HG03045 (cell line): Measurements from ENCODE around the gene HES4.
"Not testable (repeated sequence)": the region's sequence is repeated elsewhere in the genome, so short reads cannot be mapped to it uniquely, and the experiment has no call there.

ENCODE experiments used
- ATAC-seq: cut with Tn5 transposase; IDR thresholded peaks from one replicate; pipeline ENCODE4 v1.9.1; 2021; ENCODE audit warnings: mild to moderate bottlenecking, moderate library complexity; ENCODE audit not compliant: unreplicated experiment

HES4 gene

DNA sequence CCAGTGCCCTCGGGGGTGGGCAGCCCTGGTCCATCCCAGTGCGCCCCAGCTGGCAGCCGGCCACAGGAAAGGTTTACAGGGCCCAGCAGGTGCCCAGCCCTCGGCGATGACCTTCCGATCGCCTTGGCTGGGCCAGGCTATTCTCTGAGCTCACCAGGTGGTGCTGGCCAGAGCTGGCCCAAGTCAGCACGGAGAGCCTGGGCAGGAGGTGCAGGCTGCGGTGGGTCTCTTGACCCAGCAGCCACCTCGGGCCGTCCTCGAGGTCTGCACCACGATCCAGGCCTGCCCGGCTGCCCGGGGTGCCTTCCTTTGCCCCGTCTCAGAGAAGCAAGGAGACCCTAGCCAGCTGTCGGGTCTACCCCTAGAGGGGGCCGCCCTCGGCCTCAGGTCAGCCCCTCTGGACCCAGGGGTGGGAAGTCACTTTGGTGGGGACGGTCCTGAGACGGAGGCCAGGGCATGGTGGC is 18.4 kb downstream of the HES4 start:
- ATAC-seq = no peak

DNA sequence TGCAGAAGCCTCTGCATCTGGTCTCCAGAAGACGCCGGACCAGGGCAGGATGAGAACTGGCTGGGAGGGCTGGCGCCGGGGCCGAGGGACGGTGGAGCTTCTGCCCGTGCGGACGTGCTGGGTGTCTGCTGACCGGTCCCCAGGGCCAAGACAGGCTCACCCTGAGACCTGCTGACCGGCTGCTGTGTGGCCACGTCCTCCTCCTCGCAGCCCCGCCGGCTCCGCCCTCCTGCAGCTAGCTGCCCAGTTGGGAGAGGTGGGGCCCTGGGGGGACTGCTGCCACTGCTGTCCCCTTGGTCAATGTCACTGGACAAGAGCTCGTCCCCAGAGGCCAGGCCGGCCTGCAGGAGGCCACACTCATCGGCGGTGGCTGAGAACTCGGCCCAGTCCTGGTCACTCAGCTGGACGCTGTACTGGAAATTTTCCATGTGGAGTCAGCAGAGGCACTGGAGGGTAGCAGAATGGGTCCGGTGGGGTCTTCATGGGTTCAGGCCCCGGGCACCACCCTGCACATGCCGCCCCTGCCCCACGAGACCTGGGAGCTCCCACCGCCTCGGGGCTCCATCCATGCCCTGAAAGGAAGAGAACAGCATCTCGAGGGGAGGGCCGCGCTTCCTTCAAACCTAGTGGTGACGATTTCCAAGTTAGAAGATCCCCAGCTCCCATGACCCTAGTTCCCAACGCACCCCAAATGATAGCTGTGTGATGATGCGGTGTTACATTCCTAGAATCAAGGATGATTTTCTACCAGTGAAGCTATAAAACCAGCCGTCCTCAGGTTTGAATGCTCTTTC is 19.1 kb downstream of the HES4 start:
- ATAC-seq = no peak

DNA sequence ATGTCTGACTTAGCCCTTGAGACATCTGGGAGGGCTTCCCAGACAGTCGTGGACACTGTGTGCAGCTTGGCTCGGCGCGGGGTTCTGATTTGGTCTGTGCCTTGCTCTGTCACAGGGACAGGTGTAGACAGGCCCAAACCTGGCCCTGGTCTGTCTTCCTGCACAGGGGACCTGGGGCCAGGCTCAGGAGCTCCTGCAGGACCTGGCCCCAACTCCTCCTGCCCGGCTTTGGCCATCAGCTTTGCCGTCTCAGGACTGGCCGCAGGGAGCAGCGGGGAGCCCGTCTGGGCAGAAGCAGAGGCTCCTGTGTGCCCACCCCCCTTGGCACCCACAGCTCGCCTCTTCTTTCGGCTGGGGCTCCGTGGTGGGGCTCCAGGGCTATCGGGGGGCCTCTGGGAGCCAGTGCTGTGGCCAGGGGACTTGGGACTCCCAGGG is 19.7 kb downstream of the HES4 start:
- no peak for ATAC-seq

DNA sequence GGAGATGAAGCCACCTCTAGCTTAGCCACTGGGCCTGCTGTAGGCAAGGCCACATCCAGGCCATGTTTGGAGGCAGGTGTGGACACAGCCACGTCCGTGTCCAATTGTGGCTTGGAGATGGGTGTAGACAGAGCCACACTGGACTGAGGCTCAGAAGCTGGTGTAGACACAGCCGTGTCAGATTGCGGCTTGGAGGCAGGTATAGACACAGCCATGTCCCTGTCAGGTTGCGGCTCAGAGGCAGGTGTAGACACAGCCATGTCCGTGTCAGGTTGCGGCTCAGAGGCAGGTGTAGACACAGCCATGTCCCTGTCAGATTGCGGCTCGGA is 20.2 kb downstream of the HES4 start:
- ATAC-seq = no peak

DNA sequence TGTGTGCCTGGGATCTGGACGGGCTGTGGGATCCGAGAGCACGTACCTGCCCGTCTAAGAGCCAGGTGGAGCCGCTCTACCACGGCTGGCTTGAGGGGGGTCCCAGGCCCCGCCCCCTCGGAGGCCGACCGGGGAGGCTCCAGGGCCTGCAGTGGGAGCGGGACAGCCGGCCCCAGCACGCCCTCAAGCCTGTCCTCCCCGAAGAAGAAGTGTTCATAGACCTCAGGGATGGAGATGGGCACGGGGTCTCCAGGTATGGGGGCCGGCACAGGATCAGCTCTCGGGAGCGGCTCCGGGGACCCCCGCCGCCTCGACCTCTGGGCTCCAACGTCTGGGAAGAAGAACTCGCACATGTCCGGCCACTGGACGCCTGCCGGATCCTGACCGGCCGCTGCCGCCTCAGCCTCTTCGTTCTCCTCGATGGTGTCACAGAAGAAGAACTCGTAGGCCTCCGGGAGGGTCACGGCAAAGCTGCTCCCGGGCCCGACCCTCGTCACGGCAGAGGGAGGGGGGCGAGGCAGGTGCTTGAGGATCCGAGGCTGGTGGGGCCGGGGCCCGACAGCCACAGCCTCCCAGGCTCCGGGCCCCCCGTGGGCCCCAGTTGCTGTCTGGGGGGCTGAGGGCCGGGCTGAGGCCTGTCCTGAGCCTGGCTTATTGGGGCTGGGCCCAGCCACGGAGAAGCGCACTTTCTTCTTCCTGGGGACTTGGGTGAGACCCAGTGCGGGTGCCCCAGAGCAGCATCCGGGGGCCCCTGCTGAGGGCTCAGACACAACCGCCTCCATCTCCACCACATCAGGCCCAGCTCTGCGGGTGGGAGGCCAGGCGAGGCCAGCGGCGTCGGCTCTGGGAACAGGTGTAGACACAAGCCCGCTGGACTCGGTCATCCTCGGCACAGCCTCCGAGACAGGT is 20.8 kb downstream of the HES4 start:
- no peak for ATAC-seq

DNA sequence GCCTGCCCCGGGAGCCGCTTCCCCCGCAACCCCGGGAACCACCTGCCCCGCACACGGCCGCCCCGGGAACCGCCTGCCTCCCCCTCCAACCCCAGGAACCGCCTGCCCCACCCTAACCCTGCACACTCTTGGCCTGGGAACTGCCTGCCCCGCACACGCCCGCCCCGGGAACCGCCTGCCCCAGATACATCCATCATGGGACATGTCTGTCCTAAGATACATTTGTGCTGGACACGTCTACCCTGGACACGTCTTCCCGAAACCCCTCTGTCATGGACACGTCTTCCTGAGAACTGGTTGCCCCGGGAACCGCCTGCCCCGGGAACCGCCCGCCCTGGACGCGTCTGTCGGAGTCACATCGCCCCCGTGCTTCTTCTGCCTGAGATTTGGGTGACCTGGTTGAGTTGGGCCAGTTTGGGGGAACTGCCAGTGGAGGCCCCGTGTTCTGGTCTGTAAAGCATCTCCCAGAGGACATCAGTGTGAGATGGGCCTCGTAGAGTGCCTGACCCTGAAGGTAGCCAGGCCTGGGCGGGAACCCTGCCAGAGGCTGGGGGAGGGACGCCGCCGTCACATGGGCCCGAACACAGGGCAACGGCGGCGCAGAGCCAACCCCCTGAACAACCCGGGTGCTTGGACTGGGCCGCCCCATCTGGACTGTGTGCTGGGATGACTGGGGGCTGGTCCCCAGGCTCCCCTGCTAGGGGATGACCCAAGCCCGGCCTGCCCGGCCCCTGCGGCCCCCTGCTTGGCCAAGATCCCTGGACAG is 21.6 kb downstream of the HES4 start:
- ATAC-seq = no peak

DNA sequence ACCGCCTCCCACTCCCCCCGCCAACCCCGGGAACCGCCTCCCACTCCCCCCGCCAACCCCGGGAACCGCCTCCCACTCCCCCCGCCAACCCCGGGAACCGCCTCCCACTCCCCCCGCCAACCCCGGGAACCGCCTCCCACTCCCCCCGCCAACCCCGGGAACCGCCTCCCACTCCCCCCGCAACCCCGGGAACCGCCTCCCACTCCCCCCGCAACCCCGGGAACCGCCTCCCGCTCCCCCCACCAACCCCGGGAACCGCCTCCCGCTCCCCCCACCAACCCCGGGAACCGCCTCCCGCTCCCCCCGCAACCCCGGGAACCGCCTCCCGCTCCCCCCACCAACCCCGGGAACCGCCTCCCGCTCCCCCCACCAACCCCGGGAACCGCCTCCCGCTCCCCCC is 23.1 kb downstream of the HES4 start:
- not testable (repeated sequence) for ATAC-seq

DNA sequence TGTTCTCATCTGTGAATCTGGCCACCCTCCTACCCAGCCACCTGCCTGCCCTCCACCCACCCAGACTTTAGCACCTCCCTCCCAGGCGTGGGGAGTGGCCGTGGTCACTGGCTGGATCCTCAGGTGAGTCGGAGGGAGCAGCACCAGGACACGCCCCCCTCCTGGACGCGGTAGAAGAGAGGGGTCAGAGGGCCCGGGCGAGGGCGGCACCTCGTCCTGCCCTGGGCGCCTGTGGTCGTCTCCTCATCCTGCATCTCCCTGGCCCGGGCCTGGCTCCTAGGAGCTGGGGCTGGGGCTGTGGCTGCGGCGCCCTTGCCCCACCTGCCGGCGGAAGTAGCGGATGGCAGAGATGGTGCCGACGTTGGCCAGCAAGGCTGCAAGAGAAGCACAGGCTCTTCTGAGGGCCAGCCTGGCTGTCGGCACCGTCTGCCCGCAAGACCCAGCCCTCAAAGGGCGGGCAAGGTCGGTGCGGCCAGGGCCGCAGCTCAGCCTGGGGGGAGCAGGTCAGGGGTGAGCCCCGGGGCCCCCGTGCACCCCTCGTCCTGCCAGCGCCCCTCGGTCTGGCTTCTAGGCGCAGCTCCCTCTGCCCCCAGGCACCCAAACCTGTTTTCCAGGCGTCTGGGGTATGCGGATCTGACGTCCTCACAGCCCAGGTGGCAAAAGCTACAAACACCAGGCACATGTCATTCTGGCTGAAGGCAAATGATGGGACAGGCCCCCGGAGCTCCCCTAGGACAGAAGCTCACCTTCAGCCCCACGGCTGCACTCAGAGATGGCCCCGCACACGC is 23.8 kb downstream of the HES4 start:
- ATAC-seq = no peak

DNA sequence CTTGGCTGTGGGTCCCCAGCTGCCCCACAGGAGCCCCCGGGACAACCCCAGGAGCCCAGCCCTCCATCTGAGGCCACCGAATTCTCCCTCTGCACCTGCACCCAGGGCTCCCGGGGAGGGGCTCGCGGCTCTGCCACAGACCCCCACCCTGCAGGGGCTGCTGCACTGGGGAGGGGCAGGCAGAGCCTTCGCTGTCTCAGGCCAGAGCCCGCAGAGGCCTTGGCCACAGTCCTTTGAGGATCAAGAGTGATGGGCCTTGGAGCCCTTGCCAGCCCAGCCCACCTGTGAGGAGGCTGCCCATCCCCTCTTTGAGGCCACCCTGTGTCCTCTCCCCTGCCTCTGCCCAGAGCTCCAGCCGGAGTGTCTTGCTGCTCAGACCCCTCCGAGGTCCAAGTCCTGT is 24.5 kb downstream of the HES4 start:
- ATAC-seq = no peak

DNA sequence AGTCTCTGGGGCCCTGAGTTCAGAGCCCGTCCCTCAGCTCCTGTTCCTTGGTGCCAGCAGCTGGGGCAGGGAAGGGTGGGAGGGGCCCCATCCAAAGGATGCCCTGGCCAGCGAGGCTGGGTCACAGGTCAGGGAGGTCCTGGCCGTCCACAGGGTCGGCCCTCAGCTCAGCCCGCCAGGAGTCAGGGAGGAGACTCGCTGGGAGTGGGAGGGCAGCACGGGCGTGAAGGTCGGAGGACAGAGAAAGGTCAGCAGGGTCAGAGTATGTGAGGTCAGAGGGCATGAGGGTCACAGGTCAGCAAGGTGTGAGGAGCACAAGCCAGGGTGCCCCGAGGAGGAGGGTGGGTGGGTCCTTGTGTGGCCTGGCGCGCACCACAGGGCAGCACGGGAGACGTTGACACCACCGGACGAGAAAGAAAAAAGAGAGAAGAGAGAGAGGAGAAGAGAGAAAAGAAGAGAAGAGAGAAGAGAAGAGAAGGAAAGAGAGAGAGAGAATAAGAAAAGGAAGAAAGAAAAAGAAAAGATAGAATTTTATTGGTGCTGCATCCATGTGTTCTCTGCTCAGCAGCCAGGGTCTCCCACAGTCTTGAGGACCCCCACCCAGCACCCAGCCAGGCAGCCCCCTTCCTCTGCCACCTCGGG is 25.1 kb downstream of the HES4 start:
- no peak for ATAC-seq

DNA sequence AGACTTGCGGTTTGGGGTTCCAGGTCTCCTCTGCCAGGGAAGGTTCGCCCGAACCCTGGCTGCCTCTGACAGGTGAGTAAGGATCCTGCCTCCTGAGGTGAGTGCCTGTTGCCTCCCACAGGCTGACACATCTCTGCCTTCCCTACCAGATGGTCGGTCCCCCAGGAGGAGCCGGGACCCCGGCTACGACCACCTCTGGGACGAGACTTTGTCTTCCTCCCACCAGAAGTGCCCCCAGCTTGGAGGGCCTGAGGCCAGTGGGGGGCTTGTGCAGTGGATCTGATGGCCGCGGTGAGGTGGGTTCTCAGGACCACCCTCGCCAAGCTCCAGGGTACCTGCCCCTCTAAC is 25.6 kb downstream of the HES4 start:
- no peak for ATAC-seq

DNA sequence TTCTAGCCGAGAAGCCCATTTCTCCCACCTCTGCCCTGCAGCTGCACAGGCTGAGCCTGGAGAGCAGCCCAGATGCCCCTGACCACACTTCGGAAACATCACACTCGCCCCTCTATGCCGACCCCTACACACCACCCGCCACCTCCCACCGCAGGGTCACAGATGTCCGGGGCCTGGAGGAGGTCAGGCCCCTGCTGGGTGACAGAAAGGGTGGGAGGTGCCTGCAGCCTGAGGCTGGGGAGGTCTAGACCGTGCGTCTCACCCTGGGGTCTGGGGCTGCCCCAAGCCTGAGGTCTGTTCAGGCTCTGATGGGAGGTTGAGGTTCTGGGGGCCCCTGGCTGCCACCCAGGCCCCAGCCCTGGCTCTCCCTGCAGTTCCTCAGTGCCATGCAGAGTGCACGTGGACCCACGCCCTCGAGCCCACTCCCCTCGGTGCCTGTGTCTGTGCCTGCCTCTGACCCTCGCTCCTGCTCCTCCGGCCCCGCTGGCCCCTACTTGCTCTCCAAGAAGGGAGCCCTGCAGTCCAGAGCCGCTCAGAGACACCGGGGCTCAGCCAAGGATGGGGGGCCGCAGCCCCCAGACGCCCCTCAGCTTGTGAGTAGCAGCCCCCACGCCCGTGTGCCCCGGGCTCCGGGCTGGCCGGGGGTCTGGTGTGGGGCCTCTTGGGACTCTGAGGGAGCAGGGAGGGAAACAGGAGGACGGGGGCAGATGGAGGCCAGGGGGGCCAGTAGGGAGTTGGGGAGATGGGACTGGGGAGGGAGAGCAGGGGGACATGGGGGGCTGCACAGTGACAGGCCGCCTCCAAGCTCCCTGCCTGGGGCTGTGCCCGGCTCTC is 26.2 kb downstream of the HES4 start:
- no peak for ATAC-seq

DNA sequence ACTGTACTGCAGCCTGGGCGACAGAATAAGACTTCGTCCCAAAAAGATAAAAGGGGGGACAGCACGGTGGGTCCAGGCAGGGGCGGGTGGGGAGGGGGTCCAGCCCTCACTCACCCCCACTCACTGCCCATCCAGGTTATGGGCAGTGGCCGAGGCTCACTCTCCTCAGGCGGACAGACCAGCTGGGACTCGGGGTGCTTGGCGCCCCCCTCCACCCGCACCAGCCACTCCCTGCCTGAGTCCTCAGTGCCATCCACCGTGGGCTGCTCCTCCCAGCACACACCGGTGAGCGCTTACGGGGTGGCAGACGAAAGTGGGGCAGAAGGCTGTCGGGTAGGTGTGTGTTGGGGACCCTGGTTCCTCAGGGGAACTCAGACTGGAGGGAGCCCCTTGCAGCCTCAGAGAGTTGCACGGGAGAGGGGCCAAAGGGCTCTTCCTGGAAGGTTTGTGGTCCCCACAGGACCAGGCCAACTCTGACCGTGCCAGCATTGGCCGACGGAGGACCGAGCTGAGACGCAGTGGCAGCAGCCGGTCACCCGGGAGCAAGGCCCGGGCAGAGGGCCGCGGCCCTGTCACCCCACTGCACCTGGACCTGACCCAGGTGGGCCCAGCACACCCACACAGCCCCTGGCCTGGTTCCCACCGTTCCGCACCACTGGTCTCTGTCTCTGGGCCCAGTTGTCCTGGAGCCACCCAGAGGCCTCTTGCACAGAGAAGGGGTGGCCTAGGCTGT is 27.0 kb downstream of the HES4 start:
- no peak for ATAC-seq

DNA sequence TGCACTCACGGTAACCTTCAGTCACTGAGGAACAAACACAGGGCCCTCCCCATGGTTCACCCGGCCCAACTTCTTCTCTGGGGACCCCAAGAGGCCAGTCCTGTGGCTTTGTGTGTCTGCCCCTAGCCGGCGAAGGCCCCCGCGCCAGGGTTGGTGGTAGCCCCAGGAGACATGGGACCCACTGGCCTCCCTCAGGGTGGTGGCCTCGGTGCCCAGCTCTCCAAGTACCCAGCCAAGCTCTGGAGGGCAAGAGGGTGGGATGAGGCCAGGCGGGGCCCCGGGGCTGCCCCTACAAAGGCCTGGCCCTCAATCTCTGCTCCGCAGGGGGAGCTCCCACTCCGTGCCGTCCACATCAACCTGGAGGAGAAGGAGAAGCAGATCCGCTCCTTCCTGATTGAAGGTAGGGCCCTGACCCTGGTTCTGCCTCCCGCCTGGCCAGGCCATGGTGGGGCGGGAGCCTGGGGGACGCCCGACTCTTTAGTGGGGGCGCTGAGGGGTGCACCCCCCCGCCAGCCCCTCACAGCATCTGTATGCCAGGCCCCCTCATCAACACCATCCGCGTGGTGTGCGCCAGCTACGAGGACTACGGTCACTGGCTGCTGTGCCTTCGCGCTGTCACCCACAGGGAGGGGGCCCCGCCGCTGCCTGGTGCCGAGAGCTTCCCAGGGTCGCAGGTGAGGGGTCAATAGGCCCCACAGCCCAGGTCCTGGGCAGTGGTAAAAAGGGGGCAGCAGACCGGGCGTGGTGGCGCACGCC is 28.0 kb downstream of the HES4 start:
- ATAC-seq = no peak

DNA sequence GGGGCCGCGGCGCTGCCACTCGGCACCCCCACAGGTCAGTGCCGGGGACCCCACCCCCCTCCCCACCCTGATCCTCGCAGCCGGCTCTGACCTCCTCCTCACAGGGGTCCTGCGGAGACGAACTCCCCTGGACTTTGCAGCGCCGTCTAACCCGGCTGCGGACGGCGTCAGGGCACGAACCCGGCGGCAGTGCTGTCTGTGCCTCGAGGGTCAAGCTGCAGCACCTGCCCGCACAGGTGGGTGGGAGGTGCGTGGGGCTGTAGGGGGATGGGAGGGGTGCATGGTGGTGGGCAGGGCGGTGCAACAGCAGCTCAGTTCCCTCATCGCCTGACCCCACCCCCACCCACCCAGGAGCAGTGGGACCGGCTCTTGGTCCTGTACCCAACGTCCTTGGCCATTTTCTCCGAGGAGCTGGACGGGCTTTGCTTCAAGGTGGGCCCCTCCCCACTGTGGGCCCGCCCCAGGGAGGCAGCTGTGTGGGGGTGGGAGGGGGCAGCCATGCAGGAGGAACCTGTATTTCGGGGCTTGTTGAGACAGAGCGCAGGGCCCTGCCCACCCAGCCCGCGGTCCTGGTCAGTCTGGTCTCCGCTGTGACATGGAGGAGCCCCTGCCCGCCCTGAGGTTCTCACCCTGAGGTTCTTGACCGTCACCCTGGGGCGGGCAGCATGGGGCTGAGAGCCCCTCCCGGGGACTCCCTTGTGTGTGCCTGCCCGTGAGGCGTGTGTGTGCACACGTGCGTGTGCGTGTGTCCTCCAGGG is 28.7 kb downstream of the HES4 start:
- ATAC-seq = no peak

DNA sequence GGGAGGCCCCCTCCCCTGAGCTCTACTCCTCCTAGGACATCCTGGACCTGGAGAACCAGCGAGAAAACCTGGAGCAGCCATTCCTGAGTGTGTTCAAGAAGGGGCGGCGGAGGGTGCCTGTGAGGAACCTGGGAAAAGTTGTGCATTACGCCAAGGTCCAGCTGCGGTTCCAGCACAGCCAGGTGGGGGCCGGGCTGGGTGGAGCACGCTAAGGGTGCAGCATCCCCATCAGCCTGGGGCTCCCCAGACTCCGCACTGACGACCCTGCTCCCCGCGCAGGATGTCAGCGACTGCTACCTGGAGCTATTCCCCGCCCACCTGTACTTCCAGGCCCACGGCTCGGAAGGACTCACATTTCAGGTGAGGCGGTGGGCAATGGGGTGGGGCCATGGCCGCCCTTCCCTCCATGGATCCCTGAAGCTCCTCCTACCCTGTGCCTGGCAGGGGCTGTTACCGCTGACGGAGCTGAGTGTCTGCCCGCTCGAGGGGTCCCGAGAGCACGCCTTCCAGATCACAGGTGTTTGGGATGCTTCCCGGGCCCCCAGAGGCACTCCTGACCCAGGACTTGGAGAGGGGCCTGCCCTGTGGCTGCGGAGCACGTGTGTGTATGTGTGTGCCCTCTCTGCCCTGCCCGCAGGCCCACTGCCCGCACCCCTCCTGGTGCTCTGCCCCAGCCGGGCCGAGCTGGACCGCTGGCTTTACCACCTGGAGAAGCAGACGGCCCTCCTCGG is 29.5 kb downstream of the HES4 start:
- ATAC-seq = no peak
